Endothelial cell of umbilical vein (primary cell): ENCODE data around the gene CREB3L2.

Experiments
- CTCF ChIP-seq, 2 donors: IDR thresholded peaks; 1 replicate in 1 of 2; 2 replicates in 1 of 2; pipeline ENCODE4 v1.5.1; 2011; ENCODE audit warnings: low read length in 2 of 2, mild to moderate bottlenecking in 2 of 2, moderate library complexity in 2 of 2, control low read depth in 1 of 2, inconsistent platforms in 1 of 2, low read depth in 1 of 2; ENCODE audit not compliant: insufficient read depth in 1 of 2; ENCODE audit errors: extremely low read depth in 1 of 2
- EZH2 ChIP-seq: IDR thresholded peaks from 2 replicates; pipeline ENCODE4 v1.6.1; 2012; ENCODE audit warnings: borderline replicate concordance, low read depth, mild to moderate bottlenecking, moderate library complexity, low read length, inconsistent platforms; ENCODE audit not compliant: severe bottlenecking
- FOS ChIP-seq: IDR thresholded peaks from 2 replicates; pipeline ENCODE4 v1.6.1; 2011; ENCODE audit warnings: mild to moderate bottlenecking, low read length, moderate library complexity, borderline replicate concordance; ENCODE audit not compliant: insufficient read depth
- JUN ChIP-seq: IDR thresholded peaks from 2 replicates; pipeline ENCODE4 v1.6.1; 2011; ENCODE audit warnings: borderline replicate concordance, low read depth; ENCODE audit not compliant: insufficient read length, insufficient read depth
- MAX ChIP-seq: IDR thresholded peaks from 2 replicates; pipeline ENCODE4 v1.6.1; 2011; ENCODE audit not compliant: insufficient read depth, insufficient read length
- POLR2A ChIP-seq: IDR thresholded peaks from 2 replicates; pipeline ENCODE4 v1.6.1; 2012; ENCODE audit warnings: low read depth, mild to moderate bottlenecking, control low read depth, low read length
- POLR2AphosphoS5 ChIP-seq: IDR thresholded peaks from 2 replicates; pipeline ENCODE4 v1.6.1; 2012; ENCODE audit warnings: low read depth, mild to moderate bottlenecking, control low read depth, low read length, moderate library complexity; ENCODE audit not compliant: insufficient read depth

- TF ChIP-seq POLR2A (no peak), CTCF (IDR thresholded peaks at IDR 0.05; ENCODE audit: extremely low read depth in 1 of 2, insufficient read depth in 1 of 2, low read depth in 1 of 2, low read length in 2 of 2) (no peak), POLR2AphosphoS5 (no peak), MAX (no peak), EZH2 (no peak), JUN (no peak), FOS (no peak)
These were observed 93.8 kb downstream of the CREB3L2 start for GRCh38 chr7:137908106-137908505.
